WTC11 (cell line): ENCODE results near the gene FRAT1.

ENCODE experiments used
- FOXK1 ChIP-seq: sonication (generic); formaldehyde crosslinking; IDR thresholded peaks from 2 replicates; pipeline ENCODE4 v1.8.0; 2022; ENCODE audit warnings: mild to moderate bottlenecking, moderate library complexity, missing genetic modification reagents
- FOXP1 ChIP-seq: sonication (generic); formaldehyde crosslinking; IDR thresholded peaks from 2 replicates; pipeline ENCODE4 v1.8.0; 2022; ENCODE audit warnings: missing genetic modification reagents, mild to moderate bottlenecking, moderate library complexity, borderline replicate concordance
- GTF2I ChIP-seq: fragments of 250-450 bp; sonication (Bioruptor Pico); conservative IDR thresholded peaks from 2 replicates; pipeline ENCODE4 v1.4.0; 2021; ENCODE audit warnings: mild to moderate bottlenecking
- TCF7 ChIP-seq: sonication (generic); formaldehyde crosslinking; IDR thresholded peaks from 2 replicates; pipeline ENCODE4 v1.8.0; 2022; ENCODE audit warnings: mild to moderate bottlenecking, low read depth, missing genetic modification reagents, moderate library complexity
- TF ChIP-seq, protein P1 (sequence below): sonication (generic); formaldehyde crosslinking; IDR thresholded peaks from 2 replicates; pipeline ENCODE4 v1.8.0; 2022; ENCODE audit warnings: mild to moderate bottlenecking, missing genetic modification reagents
- TF ChIP-seq, protein P2 (sequence below): sonication (generic); formaldehyde crosslinking; IDR thresholded peaks from 2 replicates; pipeline ENCODE4 v1.8.0; 2022; ENCODE audit warnings: missing genetic modification reagents

DNA sequence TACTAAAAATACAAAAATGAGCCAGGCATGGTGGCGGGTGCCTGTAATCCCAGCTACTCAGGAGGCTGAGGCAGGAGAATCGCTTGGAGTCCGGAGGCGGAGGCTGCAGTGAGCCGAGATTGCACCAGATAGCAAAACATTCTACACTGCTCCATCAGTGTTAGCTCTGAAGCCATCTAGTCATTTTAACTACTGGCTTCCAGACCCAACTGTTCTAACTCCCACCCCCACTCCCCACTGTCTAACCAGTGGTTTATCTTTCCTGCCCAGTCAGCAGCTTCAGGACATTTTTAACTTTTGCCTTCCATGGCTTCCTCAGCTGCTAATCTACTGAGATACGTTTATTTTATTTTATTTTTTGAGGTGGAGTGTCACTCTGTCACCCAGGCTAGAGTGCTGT lies 6.2 kb upstream of the FRAT1 start:
- TF ChIP-seq, protein P1, sequence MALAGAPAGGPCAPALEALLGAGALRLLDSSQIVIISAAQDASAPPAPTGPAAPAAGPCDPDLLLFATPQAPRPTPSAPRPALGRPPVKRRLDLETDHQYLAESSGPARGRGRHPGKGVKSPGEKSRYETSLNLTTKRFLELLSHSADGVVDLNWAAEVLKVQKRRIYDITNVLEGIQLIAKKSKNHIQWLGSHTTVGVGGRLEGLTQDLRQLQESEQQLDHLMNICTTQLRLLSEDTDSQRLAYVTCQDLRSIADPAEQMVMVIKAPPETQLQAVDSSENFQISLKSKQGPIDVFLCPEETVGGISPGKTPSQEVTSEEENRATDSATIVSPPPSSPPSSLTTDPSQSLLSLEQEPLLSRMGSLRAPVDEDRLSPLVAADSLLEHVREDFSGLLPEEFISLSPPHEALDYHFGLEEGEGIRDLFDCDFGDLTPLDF: no peak
- no peak for TF ChIP-seq TCF7 (CRISPR knock-in tag)
- TF ChIP-seq, protein P2, sequence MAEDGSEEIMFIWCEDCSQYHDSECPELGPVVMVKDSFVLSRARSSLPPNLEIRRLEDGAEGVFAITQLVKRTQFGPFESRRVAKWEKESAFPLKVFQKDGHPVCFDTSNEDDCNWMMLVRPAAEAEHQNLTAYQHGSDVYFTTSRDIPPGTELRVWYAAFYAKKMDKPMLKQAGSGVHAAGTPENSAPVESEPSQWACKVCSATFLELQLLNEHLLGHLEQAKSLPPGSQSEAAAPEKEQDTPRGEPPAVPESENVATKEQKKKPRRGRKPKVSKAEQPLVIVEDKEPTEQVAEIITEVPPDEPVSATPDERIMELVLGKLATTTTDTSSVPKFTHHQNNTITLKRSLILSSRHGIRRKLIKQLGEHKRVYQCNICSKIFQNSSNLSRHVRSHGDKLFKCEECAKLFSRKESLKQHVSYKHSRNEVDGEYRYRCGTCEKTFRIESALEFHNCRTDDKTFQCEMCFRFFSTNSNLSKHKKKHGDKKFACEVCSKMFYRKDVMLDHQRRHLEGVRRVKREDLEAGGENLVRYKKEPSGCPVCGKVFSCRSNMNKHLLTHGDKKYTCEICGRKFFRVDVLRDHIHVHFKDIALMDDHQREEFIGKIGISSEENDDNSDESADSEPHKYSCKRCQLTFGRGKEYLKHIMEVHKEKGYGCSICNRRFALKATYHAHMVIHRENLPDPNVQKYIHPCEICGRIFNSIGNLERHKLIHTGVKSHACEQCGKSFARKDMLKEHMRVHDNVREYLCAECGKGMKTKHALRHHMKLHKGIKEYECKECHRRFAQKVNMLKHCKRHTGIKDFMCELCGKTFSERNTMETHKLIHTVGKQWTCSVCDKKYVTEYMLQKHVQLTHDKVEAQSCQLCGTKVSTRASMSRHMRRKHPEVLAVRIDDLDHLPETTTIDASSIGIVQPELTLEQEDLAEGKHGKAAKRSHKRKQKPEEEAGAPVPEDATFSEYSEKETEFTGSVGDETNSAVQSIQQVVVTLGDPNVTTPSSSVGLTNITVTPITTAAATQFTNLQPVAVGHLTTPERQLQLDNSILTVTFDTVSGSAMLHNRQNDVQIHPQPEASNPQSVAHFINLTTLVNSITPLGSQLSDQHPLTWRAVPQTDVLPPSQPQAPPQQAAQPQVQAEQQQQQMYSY: no peak
- TF ChIP-seq FOXP1 (CRISPR knock-in tag): no peak
- TF ChIP-seq GTF2I: no peak
- TF ChIP-seq FOXK1: no peak
